ENCODE results near the gene ZKSCAN1. TPM values are rescaled to one million over a fixed set of nuclear protein-coding genes. Genes with fewer than 3 reads are reported as not detected.

Gene ZKSCAN1
- total RNA-seq, 4 donors from 2014 or later: 48.0 to 86.1 (median 73.5) TPM

DNA sequence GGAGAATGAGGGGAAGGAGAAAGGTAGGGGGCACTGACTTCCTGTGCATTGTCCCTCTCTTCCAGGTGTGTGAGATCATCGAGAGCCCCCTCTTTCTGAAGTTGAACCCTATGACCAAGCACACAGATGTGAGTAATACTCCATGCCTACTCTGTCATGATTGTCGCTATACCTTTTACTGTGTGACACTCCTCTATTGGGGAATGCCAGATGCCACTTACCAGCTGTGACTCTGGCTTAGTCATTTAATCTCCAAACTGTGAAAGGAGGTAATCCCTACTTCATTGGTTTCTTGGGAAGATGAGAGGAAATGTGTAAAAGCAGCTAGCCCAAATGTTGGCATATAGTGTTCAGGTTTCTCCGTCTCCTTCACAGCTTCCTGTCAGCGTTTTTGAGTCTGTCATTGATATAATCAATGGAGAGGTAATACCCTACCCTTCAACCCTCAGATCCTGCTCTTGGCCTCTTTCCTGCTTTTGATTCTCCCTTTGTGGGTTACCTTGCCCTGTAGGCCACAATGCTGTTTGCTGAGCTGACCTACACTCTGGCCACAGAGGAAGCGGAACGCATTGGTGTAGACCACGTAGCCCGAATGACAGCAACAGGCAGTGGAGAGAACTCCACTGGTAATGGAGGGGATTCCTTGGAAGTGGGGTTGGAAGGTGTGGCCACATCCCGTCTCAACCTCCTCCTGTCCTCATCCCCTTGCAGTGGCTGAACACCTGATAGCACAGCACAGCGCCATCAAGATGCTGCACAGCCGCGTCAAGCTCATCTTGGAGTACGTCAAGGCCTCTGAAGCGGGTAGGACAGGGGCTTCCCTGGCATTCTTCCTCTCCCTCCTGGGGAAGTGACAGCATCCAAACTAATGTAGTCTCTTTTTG, 75.4 kb downstream of the ZKSCAN1 start:
- no peak overlapping the region for H3K4me3 ChIP-seq
- peaks cover 0 to 55% (median 0%) of the 10 kb centered on the region in 3 donors for H3K36me3 ChIP-seq
- TF ChIP-seq, protein P1, sequence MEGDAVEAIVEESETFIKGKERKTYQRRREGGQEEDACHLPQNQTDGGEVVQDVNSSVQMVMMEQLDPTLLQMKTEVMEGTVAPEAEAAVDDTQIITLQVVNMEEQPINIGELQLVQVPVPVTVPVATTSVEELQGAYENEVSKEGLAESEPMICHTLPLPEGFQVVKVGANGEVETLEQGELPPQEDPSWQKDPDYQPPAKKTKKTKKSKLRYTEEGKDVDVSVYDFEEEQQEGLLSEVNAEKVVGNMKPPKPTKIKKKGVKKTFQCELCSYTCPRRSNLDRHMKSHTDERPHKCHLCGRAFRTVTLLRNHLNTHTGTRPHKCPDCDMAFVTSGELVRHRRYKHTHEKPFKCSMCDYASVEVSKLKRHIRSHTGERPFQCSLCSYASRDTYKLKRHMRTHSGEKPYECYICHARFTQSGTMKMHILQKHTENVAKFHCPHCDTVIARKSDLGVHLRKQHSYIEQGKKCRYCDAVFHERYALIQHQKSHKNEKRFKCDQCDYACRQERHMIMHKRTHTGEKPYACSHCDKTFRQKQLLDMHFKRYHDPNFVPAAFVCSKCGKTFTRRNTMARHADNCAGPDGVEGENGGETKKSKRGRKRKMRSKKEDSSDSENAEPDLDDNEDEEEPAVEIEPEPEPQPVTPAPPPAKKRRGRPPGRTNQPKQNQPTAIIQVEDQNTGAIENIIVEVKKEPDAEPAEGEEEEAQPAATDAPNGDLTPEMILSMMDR (IDR thresholded peaks at IDR 0.05): no peak
- TF ChIP-seq POLR2A (IDR thresholded peaks at IDR 0.05): no peak
- H3K27me3 ChIP-seq: no peaks in the 10 kb centered on the region
- H3K4me1 ChIP-seq: peaks cover 0 to 19% (median 0%) of the 10 kb centered on the region in 4 donors
- no peak for DNase-seq
- H3K27ac ChIP-seq: no peak overlapping the region
- no peaks in the 10 kb centered on the region for H3K9me3 ChIP-seq

Other genes with a start within 250 kb of the ZKSCAN1 start
- 1,000 to 10,000 TPM in 1 of 4 donors, 100 to 1,000 TPM in 2, 10 to 100 TPM in 1; 16.5 to 3,180 (median 690) TPM for gene CYP3A4, start 231.4 kb upstream of the ZKSCAN1 start, total RNA-seq
- gene CYP3A43, start 187.6 kb upstream of the ZKSCAN1 start, total RNA-seq: under 1 TPM in 1 of 4 donors, not detected in 3; 0.95 TPM
- not detected for gene OR2AE1, start 138.6 kb upstream of the ZKSCAN1 start, total RNA-seq
- gene TRIM4, start 96.1 kb upstream of the ZKSCAN1 start, total RNA-seq: 10 to 100 TPM; 52.1 to 80.9 (median 59.9) TPM
- not detected for gene GJC3, start 86.0 kb upstream of the ZKSCAN1 start, total RNA-seq
- gene AZGP1, start 39.6 kb upstream of the ZKSCAN1 start, total RNA-seq: 10 to 100 TPM in 3 of 4 donors, 1 to 10 TPM in 1; 3.3 to 30.3 (median 19.3) TPM
- 10 to 100 TPM in 3 of 4 donors, 1 to 10 TPM in 1; 8.4 to 30.5 (median 12.0) TPM for gene ZSCAN21, start 34.2 kb downstream of the ZKSCAN1 start, total RNA-seq
- gene ZNF3, start 66.1 kb downstream of the ZKSCAN1 start, total RNA-seq: 10 to 100 TPM; 52.8 to 93.8 (median 67.8) TPM
- 10 to 100 TPM; 30.1 to 57.8 (median 48.0) TPM for gene COPS6, start 73.4 kb downstream of the ZKSCAN1 start, total RNA-seq
- gene MCM7, start 85.8 kb downstream of the ZKSCAN1 start, total RNA-seq: 100 to 1,000 TPM in 1 of 4 donors, 10 to 100 TPM in 3; 42.4 to 139 (median 60.8) TPM
- gene AP4M1, start 86.0 kb downstream of the ZKSCAN1 start, total RNA-seq: 100 to 1,000 TPM in 1 of 4 donors, 10 to 100 TPM in 3; 28.7 to 119 (median 33.6) TPM
- gene TAF6, start 103.8 kb downstream of the ZKSCAN1 start, total RNA-seq: 10 to 100 TPM; 32.8 to 76.7 (median 49.7) TPM
- 10 to 100 TPM in 1 of 4 donors, 1 to 10 TPM in 3; 4.6 to 23.9 (median 6.3) TPM for gene CNPY4, start 104.0 kb downstream of the ZKSCAN1 start, total RNA-seq
- gene MBLAC1, start 111.4 kb downstream of the ZKSCAN1 start, total RNA-seq: 10 to 100 TPM in 1 of 4 donors, 1 to 10 TPM in 3; 3.2 to 10.5 (median 3.9) TPM
- gene LAMTOR4, start 133.3 kb downstream of the ZKSCAN1 start, total RNA-seq: 100 to 1,000 TPM; 194 to 312 (median 237) TPM
- 100 to 1,000 TPM in 1 of 4 donors, 10 to 100 TPM in 3; 57.6 to 123 (median 69.8) TPM for gene TRAPPC14, start 143.1 kb downstream of the ZKSCAN1 start, total RNA-seq
- 1 to 10 TPM in 2 of 4 donors, under 1 TPM in 1, not detected in 1; 0.53 to 4.1 (median 2.1) TPM for gene GAL3ST4, start 153.0 kb downstream of the ZKSCAN1 start, total RNA-seq
- 10 to 100 TPM in 1 of 4 donors, 1 to 10 TPM in 2, not detected in 1; 3.8 to 16.5 (median 6.7) TPM for gene GPC2, start 161.8 kb downstream of the ZKSCAN1 start, total RNA-seq
- gene STAG3, start 162.3 kb downstream of the ZKSCAN1 start, total RNA-seq: 10 to 100 TPM in 1 of 4 donors, 1 to 10 TPM in 2, not detected in 1; 2.1 to 62.7 (median 3.5) TPM
- gene PVRIG, start 204.4 kb downstream of the ZKSCAN1 start, total RNA-seq: 1 to 10 TPM; 3.7 to 8.3 (median 5.1) TPM

Data from Peyer's patch (tissue), 4 donors.